A172 (cell line): ENCODE measurements around the gene WNT3A. TPM values are rescaled to one million over a fixed set of nuclear protein-coding genes. Genes with fewer than 3 reads are reported as not detected.

Experiments used
- DNase-seq: peaks from one replicate; pipeline ENCODE4 v3.0.0-alpha.2; 2015; ENCODE audit warnings: low spot score
- total RNA-seq: library from RNA; depleted of rRNA; stranded (reverse); fragments of >200 nt; shearing (Covaris generic); gene quantifications from 2 replicates; pipeline ENCODE4 v1.2.3, GENCODE V29; 2014

Gene WNT3A
- total RNA-seq, 1 experiment from 2014 or later: not detected

- DNase-seq: no peak
These were observed 63.4 kb downstream of the WNT3A start for GRCh38 chr1:228070173-228070572.

GRCh38 chr1:228070851-228071250, 64.1 kb downstream of the WNT3A start:
- no peak for DNase-seq

DNA sequence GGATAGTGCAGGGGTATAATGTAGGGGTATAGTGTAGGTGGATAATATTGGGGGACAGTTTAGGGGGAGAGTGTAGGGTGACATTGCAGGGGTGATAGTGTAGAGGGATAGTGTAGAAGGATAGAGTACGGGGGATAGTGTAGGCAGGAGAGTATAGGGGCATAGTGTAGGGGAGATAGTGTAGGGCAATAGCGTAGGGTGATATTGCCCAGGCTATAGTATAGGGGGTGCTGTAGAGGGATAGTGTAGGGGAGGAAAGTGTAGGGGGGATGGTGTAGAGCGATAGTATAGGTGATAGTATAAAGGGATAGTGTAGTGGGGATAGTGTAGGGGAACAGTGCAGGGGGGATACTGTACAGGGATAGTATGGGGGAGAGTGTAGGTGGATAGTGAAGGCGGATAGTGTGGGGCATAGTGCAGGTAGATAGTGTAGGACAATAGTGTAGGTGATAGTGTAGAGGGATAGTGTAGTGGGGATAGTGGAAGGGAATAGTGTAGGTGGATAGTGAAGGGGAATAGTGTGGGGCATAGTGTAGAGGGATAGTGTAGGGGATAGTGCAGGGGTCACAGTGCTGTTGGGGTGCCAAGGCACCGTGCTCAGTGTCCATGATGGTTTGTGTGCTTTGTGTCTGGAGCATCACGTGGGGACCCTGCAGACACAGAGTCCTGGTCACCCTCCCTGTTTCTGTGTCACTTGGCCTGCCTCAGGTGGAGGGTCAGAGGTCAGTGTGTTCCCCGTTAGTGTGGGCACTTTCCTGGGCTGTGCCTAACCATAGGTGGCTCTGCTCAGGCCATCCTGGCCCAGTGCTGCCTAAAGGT, 65.2 kb downstream of the WNT3A start:
- no peak for DNase-seq

- no peak for DNase-seq
These were observed 65.9 kb downstream of the WNT3A start for GRCh38 chr1:228072658-228073043.

DNA sequence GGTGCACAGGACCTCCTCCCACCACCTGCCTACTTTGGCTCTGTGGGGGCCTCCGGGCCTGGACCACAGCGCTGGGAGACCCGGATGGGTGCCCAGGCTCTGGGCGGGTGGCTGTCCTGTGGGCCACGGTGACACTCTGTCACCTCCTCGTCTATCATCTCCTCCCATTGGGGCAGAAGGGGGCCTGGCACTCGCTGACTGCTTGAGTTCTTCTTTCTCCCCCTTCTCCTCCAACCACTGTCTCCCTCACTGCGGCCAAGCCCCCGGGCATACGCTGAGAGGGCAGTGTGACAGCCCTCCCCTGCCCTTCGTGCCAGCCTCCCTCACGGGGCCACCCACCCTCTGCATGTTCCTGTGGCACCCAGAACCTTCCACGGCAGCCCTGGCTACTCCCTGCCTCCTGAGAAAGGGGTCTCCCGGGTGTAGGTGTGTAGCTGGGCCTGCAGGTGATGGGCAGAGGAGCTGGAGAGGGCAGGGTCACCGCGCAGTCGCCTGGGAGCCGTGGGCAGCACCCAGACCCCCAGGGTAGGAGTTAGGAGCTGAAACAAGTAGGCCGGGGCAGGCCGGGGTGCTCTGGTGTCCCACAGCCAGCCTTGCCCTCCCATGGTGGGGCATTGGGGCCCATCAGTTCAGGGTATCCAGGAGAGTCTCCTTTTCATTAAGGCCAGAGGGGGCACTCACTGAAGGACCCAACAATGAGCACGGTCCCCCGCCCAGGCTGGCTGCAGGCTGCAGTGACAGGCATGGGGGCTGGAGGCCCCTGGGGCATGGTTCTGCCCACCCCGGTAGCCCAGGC, 66.5 kb downstream of the WNT3A start:
- no peak for DNase-seq

DNA sequence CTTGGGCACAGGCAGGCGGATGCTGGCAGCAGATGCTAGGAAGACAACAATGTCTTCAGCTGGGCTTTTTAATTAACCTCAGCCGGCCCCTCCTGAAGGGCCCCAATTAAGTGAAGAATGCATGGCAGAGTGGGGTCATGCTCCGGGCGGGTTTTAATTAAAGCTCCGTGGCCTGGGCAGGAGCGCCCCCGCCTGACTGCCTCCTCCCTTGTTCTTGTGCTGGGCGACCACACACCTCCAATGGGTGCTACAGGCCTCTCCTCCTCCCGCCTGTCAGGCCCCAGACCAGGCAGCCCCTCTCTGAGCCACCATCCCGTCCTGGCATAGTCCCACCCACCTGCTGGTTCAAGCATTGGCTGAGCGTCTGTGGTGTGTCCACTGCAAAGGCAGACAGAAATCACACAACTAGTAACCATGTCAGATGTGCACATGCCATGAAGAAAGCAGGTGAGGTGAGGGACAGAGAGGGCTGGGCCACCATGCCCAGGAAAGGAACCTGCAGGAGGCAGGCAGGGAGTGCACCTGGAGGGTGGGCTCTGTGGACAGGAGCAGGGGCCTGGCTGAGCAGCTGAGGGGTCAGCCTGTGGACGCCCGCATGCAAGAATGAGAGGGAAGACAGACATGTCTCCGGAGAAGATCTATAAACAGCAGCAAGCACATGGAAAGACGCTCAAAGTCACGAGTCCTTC, 67.2 kb downstream of the WNT3A start:
- no peak for DNase-seq

- DNase-seq: no peak
These were observed 68.3 kb downstream of the WNT3A start for GRCh38 chr1:228074954-228075730.

DNA sequence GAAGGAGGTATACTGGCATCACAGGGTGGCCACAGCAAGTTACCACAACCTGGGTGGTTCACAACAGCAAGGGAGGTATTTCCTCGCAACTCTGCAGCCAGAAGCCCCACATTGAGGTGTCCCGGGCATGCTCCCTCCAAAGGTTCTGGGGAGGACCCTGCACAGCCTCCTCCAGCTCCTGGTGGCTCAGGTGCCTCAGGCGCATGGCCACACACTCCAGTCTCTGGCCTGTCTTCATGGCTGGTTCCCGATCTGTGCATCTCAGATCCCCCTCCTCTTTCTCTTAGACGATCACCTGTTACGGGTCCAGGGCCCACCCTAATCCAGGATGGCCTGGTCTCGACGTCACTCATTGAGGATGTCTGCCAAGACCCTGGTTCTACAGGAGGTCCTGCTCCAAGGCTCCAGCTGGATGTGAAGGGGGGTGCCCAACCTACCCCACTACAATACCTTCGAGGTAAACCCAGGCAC, 69.0 kb downstream of the WNT3A start:
- DNase-seq: no peak

GRCh38 chr1:228076796-228077430, 70.1 kb downstream of the WNT3A start:
- no peak for DNase-seq

GRCh38 chr1:228077565-228078330, 71.0 kb downstream of the WNT3A start:
- no peak for DNase-seq

- DNase-seq: no peak
These were observed 72.2 kb downstream of the WNT3A start for GRCh38 chr1:228079013-228079412.

DNA sequence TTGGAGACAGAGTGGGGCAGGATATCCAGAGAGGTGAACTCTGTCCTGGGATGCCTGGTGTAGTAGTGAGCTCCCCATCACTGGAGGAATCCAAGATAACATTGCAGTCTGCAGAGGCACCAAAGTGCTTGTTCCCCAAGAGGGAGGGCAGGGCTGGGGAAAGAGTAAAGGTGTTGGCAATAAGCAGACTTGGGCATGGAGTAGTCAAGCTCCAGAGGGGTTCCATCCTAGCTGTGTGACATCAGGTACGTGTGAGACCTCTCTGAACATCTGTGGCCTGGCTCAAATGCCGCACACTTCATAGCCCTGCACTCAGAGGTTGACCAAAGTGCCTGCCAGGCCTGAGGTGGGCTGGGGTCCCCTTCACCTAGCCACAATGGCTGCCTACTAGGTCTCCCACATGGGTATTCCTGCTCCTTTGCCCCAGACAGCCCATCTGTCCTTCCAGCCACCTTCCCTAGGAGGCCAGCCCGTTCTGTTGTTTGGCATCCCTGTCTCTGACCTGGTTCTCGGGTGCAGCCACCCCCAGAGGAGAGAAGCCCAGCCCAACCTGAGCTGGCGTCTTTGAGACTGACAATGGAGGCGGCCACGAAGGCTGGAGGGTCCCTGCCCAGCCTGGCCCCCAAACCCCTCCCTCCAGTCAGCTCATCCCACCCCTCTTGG, 72.9 kb downstream of the WNT3A start:
- no peak for DNase-seq

DNA sequence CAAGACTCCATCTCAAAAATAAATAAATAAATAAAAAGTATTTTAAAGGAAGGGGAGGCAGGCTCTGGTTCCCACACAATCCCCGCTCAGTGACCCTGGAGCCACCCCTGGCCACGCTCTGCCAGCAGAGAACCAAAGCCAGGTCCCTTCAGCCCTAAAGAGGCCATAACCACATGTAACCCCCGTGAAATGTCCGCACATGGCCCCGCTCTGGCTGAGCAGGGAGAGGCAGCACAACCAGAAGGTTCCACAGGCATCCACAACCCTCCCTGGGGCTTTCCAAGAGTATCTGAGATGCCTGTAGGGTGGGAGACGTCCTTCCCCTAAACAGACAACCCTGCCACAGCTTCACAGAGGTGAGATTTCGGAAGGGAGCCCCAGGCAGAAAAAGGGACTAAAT, 74.3 kb downstream of the WNT3A start:
- DNase-seq: no peak

DNA sequence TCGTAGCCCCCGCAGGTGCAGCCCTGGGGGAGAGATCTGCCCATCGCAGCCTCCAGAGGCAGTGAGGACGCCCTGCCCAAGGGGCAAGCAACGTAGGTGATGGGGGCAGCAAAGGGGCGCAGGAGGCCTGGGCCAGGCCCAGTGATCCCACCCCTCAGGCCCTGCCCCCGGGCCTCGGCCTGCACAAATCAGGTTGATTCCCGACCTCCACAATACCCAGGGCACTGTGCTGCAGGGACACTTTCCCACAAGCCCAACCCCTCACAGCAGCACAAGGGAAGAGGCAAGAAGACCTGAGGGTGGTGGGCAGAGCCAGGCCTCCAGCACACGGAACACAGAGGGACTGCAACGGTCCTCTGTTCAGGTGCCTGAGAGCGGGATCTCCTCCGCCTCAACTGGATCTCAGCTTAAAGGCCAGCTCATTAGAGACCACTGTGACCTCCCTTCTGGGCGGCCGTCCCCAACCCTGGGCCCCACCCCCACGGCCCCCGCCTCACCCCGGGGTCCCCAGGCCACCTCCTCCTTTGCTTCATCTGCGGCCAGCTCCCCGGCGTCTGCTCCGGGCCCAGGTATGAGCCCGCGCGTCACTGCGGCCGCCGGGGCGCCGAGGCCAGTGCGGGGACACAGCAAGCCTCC, 74.9 kb downstream of the WNT3A start:
- DNase-seq: no peak

DNA sequence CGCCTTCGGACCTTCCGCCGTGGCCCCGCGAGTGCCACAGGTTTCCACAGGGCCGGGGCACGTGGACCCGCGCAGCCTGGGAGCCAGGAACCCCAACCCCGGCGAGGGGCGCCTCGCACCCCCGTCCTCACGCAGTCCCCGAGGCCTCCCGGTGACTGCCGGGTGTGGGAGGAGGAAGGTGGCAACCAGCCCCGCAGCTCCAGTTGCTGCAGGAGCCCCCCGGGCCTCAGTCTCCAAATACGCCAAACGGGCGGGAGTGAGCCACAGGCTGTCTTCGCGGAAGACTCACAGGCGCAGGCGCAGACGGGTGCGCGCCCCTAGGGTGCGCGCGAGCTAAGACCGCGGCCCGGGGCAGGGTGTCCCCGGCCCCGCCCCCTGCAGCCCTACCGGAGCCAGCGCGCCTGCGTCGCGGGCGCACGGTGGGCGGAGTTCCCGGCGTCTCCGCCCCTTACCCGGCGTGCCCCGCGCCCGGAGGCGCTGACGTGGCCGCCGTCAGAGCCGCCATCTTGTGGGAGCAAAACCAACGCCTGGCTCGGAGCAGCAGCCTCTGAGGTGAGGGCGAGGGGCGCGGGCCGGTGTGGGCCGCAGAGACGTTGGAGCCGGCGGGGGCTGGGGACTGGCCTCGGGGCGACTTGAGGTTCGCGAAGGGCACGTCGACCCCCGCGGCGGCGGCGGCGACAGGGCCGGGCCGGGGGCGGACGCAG, 75.6 kb downstream of the WNT3A start, which contains the start of gene ARF1:
Gene ARF1 (plus strand): TSS at position 495 of the 704 bp plus-strand sequence. CDS start 14,407 bp downstream, outside the sequence.
- peak; percentile 89 for DNase-seq

DNA sequence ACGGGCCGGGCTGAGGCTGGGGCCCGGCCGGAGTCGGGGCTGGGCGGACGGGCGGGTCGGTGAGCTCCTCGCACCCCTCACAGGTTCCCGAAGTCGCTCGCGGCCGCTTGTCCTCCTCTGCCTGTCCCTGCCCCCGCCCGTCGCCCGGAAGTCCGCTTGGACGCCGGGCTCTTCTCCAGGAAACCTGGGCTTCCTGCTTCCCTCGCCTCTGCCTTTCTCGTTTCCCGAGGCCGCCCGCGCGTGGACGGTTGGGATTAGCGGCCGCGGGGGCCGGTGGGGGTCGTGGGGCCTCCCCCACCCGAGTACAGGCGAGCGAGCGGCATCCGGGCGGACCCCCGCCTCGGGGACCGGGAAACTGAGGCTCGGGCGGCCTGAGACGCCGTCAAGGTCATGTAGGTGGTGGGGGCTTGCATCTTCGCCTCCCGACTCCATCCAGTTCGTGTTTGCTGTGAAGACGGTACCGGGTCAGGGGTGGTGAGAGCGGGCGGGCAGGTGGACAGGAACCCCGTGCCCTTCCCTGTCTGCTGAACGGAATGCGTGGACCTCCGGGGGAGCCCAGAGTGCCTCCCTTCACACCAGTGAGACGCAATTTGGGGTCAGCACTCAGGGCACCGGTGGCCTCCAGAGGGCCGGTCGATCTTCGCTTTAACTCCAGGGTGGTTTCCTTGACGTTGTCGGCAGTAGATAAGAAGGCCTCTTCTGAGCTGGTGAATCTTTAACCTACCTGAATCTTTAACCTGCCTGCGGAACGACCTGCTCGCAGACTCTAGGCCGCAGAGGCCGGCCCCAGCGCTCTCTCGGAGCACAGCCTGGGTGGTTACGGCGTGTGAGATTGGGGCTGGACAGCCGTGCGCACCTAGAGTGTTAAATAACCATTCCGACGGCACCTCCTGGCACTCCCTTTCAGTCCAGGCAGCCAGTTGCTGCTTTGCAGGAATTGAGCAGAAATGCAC, 76.4 kb downstream of the WNT3A start:
- DNase-seq: no peak

DNA sequence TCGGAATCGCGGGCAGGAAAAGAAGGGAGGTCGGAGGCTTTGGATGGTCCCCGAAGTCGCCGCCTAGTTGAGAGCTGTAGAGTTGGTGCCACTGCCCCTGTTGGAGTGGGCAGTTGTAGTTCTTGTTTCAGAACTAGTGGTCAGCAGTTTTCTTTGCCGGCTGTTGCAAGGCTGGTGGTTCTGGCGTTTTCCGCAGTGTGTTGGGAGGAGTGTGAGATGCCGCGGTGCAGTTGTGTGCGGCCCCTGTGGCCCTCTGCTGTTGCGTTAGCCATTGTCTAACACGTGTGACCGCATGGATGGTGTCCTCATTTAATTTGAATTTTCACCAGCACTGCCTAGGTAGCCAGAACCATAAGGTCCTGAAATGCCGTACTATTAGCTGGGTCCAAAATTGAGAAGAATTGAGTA, 77.1 kb downstream of the WNT3A start:
- DNase-seq: no peak
